Measurements from ENCODE around the gene COL5A1.

COL5A1 gene

GRCh38 chr9:134833294-134833880, 191.8 kb downstream of the COL5A1 start:
- Histone ChIP-seq H3K4me3 (ENCODE audit: low read depth, low read length) (no peak overlapping the region), H2AFZ (ENCODE audit: low read length, unreplicated experiment) (no peak overlapping the region), H3K27ac (ENCODE audit: low read depth, low read length) (no peak overlapping the region), H3K27me3 (ENCODE audit: insufficient read depth, low read length) (no peaks in the 10 kb centered on the region), H3K36me3 (ENCODE audit: insufficient read depth, low read length) (peaks cover 21% of the 10 kb centered on the region), H3K79me2 (ENCODE audit: control insufficient read depth, insufficient read depth, low read length, unreplicated experiment) (no peaks in the 10 kb centered on the region), H3K4me1 (ENCODE audit: control insufficient read depth, insufficient read depth, low read length, unreplicated experiment) (no peaks in the 10 kb centered on the region)

- Histone ChIP-seq H2AFZ (ENCODE audit: low read length, unreplicated experiment) (no peak overlapping the region), H3K4me1 (ENCODE audit: control insufficient read depth, insufficient read depth, low read length, unreplicated experiment) (no peaks in the 10 kb centered on the region), H3K27me3 (ENCODE audit: insufficient read depth, low read length) (no peaks in the 10 kb centered on the region), H3K36me3 (ENCODE audit: insufficient read depth, low read length) (peaks cover 14% of the 10 kb centered on the region), H3K4me3 (ENCODE audit: low read depth, low read length) (no peak overlapping the region), H3K79me2 (ENCODE audit: control insufficient read depth, insufficient read depth, low read length, unreplicated experiment) (no peaks in the 10 kb centered on the region), H3K27ac (ENCODE audit: low read depth, low read length) (no peak overlapping the region)
These were observed 192.8 kb downstream of the COL5A1 start for GRCh38 chr9:134834217-134834956.

GRCh38 chr9:134834957-134835419, 193.4 kb downstream of the COL5A1 start:
- H3K4me3 ChIP-seq (ENCODE audit: low read depth, low read length) = no peak overlapping the region
- no peaks in the 10 kb centered on the region for H3K27me3 ChIP-seq (ENCODE audit: insufficient read depth, low read length)
- no peaks in the 10 kb centered on the region for H3K4me1 ChIP-seq (ENCODE audit: control insufficient read depth, insufficient read depth, low read length, unreplicated experiment)
- no peaks in the 10 kb centered on the region for H3K79me2 ChIP-seq (ENCODE audit: control insufficient read depth, insufficient read depth, low read length, unreplicated experiment)
- H3K27ac ChIP-seq (ENCODE audit: low read depth, low read length) = no peak overlapping the region
- H3K36me3 ChIP-seq (ENCODE audit: insufficient read depth, low read length) = peaks cover 14% of the 10 kb centered on the region
- H2AFZ ChIP-seq (ENCODE audit: low read length, unreplicated experiment) = no peak overlapping the region

GRCh38 chr9:134835448-134835847, 193.8 kb downstream of the COL5A1 start:
- no peaks in the 10 kb centered on the region for H3K27me3 ChIP-seq (ENCODE audit: insufficient read depth, low read length)
- no peak overlapping the region for H2AFZ ChIP-seq (ENCODE audit: low read length, unreplicated experiment)
- no peak overlapping the region for H3K27ac ChIP-seq (ENCODE audit: low read depth, low read length)
- H3K36me3 ChIP-seq (ENCODE audit: insufficient read depth, low read length) = peaks cover 16% of the 10 kb centered on the region
- H3K79me2 ChIP-seq (ENCODE audit: control insufficient read depth, insufficient read depth, low read length, unreplicated experiment) = no peaks in the 10 kb centered on the region
- H3K4me1 ChIP-seq (ENCODE audit: control insufficient read depth, insufficient read depth, low read length, unreplicated experiment) = no peaks in the 10 kb centered on the region
- H3K4me3 ChIP-seq (ENCODE audit: low read depth, low read length) = no peak overlapping the region

- H3K27ac ChIP-seq (ENCODE audit: low read depth, low read length) = no peak overlapping the region
- no peaks in the 10 kb centered on the region for H3K79me2 ChIP-seq (ENCODE audit: control insufficient read depth, insufficient read depth, low read length, unreplicated experiment)
- H3K27me3 ChIP-seq (ENCODE audit: insufficient read depth, low read length) = no peaks in the 10 kb centered on the region
- H3K4me3 ChIP-seq (ENCODE audit: low read depth, low read length) = no peak overlapping the region
- H2AFZ ChIP-seq (ENCODE audit: low read length, unreplicated experiment) = no peak overlapping the region
- H3K36me3 ChIP-seq (ENCODE audit: insufficient read depth, low read length) = peaks cover 16% of the 10 kb centered on the region; the same call in 1 of the 2 replicates
- no peaks in the 10 kb centered on the region for H3K4me1 ChIP-seq (ENCODE audit: control insufficient read depth, insufficient read depth, low read length, unreplicated experiment)
These were observed 194.4 kb downstream of the COL5A1 start for GRCh38 chr9:134835987-134836386.

- Histone ChIP-seq H3K79me2 (ENCODE audit: control insufficient read depth, insufficient read depth, low read length, unreplicated experiment) (no peaks in the 10 kb centered on the region), H3K4me3 (ENCODE audit: low read depth, low read length) (no peak overlapping the region), H3K27me3 (ENCODE audit: insufficient read depth, low read length) (no peaks in the 10 kb centered on the region)
These were observed 194.9 kb downstream of the COL5A1 start for GRCh38 chr9:134836406-134836970.

GRCh38 chr9:134837529-134837928, 195.9 kb downstream of the COL5A1 start:
- peaks cover 20% of the 10 kb centered on the region; the same call in 1 of the 2 replicates for H3K36me3 ChIP-seq (ENCODE audit: insufficient read depth, low read length)
- no peaks in the 10 kb centered on the region for H3K27me3 ChIP-seq (ENCODE audit: insufficient read depth, low read length)
- H3K27ac ChIP-seq (ENCODE audit: low read depth, low read length) = no peak overlapping the region
- H3K79me2 ChIP-seq (ENCODE audit: control insufficient read depth, insufficient read depth, low read length, unreplicated experiment) = no peaks in the 10 kb centered on the region
- H2AFZ ChIP-seq (ENCODE audit: low read length, unreplicated experiment) = no peak overlapping the region
- no peak overlapping the region for H3K4me3 ChIP-seq (ENCODE audit: low read depth, low read length)
- no peaks in the 10 kb centered on the region for H3K4me1 ChIP-seq (ENCODE audit: control insufficient read depth, insufficient read depth, low read length, unreplicated experiment)

More at GRCh38 chr9:134836406-134836970, 194.9 kb downstream of the COL5A1 start:
- no peak overlapping the region for H2AFZ ChIP-seq (ENCODE audit: low read length, unreplicated experiment)
- H3K36me3 ChIP-seq (ENCODE audit: insufficient read depth, low read length) = peaks cover 17% of the 10 kb centered on the region; the same call in 1 of the 2 replicates
- H3K27ac ChIP-seq (ENCODE audit: low read depth, low read length) = no peak overlapping the region
- no peaks in the 10 kb centered on the region for H3K4me1 ChIP-seq (ENCODE audit: control insufficient read depth, insufficient read depth, low read length, unreplicated experiment)

- Histone ChIP-seq H3K4me1 (ENCODE audit: control insufficient read depth, insufficient read depth, low read length, unreplicated experiment) (no peaks in the 10 kb centered on the region), H3K79me2 (ENCODE audit: control insufficient read depth, insufficient read depth, low read length, unreplicated experiment) (no peaks in the 10 kb centered on the region), H2AFZ (ENCODE audit: low read length, unreplicated experiment) (no peak overlapping the region), H3K4me3 (ENCODE audit: low read depth, low read length) (no peak overlapping the region), H3K27ac (ENCODE audit: low read depth, low read length) (no peak overlapping the region), H3K27me3 (ENCODE audit: insufficient read depth, low read length) (no peaks in the 10 kb centered on the region), H3K36me3 (ENCODE audit: insufficient read depth, low read length) (peaks cover 30% of the 10 kb centered on the region)
These were observed 197.2 kb downstream of the COL5A1 start for GRCh38 chr9:134838651-134839454.

GRCh38 chr9:134839455-134840125, 198.0 kb downstream of the COL5A1 start:
- H3K27ac ChIP-seq (ENCODE audit: low read depth, low read length) = no peak overlapping the region
- H3K4me1 ChIP-seq (ENCODE audit: control insufficient read depth, insufficient read depth, low read length, unreplicated experiment) = no peaks in the 10 kb centered on the region
- no peak overlapping the region for H2AFZ ChIP-seq (ENCODE audit: low read length, unreplicated experiment)
- H3K27me3 ChIP-seq (ENCODE audit: insufficient read depth, low read length) = no peaks in the 10 kb centered on the region
- H3K79me2 ChIP-seq (ENCODE audit: control insufficient read depth, insufficient read depth, low read length, unreplicated experiment) = no peaks in the 10 kb centered on the region
- no peak overlapping the region for H3K4me3 ChIP-seq (ENCODE audit: low read depth, low read length)
- peaks cover 37% of the 10 kb centered on the region for H3K36me3 ChIP-seq (ENCODE audit: insufficient read depth, low read length)

GRCh38 chr9:134840511-134840910, 198.9 kb downstream of the COL5A1 start:
- no peaks in the 10 kb centered on the region for H3K27me3 ChIP-seq (ENCODE audit: insufficient read depth, low read length)
- H3K27ac ChIP-seq (ENCODE audit: low read depth, low read length) = no peak overlapping the region
- no peaks in the 10 kb centered on the region for H3K79me2 ChIP-seq (ENCODE audit: control insufficient read depth, insufficient read depth, low read length, unreplicated experiment)
- no peak overlapping the region for H3K4me3 ChIP-seq (ENCODE audit: low read depth, low read length)
- peaks cover 42% of the 10 kb centered on the region for H3K36me3 ChIP-seq (ENCODE audit: insufficient read depth, low read length)
- no peak overlapping the region for H2AFZ ChIP-seq (ENCODE audit: low read length, unreplicated experiment)
- H3K4me1 ChIP-seq (ENCODE audit: control insufficient read depth, insufficient read depth, low read length, unreplicated experiment) = no peaks in the 10 kb centered on the region

All from ACC112 (cell line).